GM18861 (cell line): ENCODE data around the gene RYK.
"Not testable (repeated sequence)": the region's sequence is repeated elsewhere in the genome, so short reads cannot be mapped to it uniquely, and the experiment has no call there.

ENCODE experiments used
- ATAC-seq: cut with Tn5 transposase; IDR thresholded peaks from one replicate; pipeline ENCODE4 v1.9.1; 2021; ENCODE audit not compliant: unreplicated experiment

RYK gene

GRCh38 chr3:134250717-134251220 lies at the start of gene RYK:
TSS of gene RYK (minus strand) at chr3:134250859. CDS start at chr3:134250654, 205 bp downstream.
- ATAC-seq = peak; percentile 66

GRCh38 chr3:134299888-134300206 lies 49.2 kb upstream of the RYK start:
- no peak for ATAC-seq

- ATAC-seq = no peak
Observed at GRCh38 chr3:134299185-134299887, 48.7 kb upstream of the RYK start.

- ATAC-seq = no peak
Observed at GRCh38 chr3:134298249-134298648, 47.6 kb upstream of the RYK start.

GRCh38 chr3:134296616-134297015 lies 46.0 kb upstream of the RYK start:
- ATAC-seq = no peak

GRCh38 chr3:134295930-134296329 lies 45.3 kb upstream of the RYK start:
- ATAC-seq = no peak

GRCh38 chr3:134294302-134295280 lies 43.9 kb upstream of the RYK start:
- peak; percentile 100 for ATAC-seq

GRCh38 chr3:134291319-134292254 lies 40.9 kb upstream of the RYK start:
- no peak for ATAC-seq

- no peak for ATAC-seq
Observed at GRCh38 chr3:134287512-134287911, 36.9 kb upstream of the RYK start.

GRCh38 chr3:134284438-134284837 lies 33.8 kb upstream of the RYK start:
- no peak for ATAC-seq

GRCh38 chr3:134282659-134283047 lies 32.0 kb upstream of the RYK start:
- ATAC-seq = no peak

- no peak for ATAC-seq
Observed at GRCh38 chr3:134281912-134282658, 31.4 kb upstream of the RYK start.

GRCh38 chr3:134279466-134279865 lies 28.8 kb upstream of the RYK start:
- ATAC-seq = no peak

GRCh38 chr3:134277066-134277660 lies 26.5 kb upstream of the RYK start:
- ATAC-seq = no peak

- ATAC-seq = no peak
Observed at GRCh38 chr3:134276086-134276485, 25.4 kb upstream of the RYK start.

GRCh38 chr3:134275110-134275509 lies 24.5 kb upstream of the RYK start:
- not testable (repeated sequence) for ATAC-seq

GRCh38 chr3:134274571-134274970 lies 23.9 kb upstream of the RYK start:
- no peak for ATAC-seq

- ATAC-seq = no peak
Observed at GRCh38 chr3:134267996-134268395, 17.3 kb upstream of the RYK start.

GRCh38 chr3:134260987-134261386 lies 10.3 kb upstream of the RYK start:
- ATAC-seq = no peak
